Measurements from ENCODE around the gene C1orf21.

DNA sequence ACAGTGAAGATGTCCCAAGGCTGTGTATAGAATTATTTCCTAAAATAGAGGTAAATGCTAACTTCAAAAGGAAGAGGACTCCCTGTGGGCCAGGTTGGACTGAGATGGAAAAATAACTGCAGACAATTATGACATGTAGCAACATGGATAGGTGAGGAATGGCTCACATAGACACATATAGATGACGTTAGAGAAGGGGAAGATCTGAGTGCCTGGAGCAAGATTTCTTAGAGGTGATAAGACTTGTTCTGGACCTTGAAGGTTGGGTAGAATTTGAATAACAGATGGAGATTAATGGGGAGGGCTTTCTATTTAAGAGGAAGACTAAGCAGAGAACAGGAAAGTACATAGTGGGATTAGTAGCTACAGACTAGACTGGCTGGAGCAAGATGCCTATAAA is 76.9 kb downstream of the C1orf21 start:
- no peak for TF ChIP-seq ELF4 (IDR thresholded peaks at IDR 0.05)
- no peak for TF ChIP-seq ZNF384 (IDR thresholded peaks at IDR 0.05)
- no peak for TF ChIP-seq TARDBP (IDR thresholded peaks at IDR 0.05)
- TF ChIP-seq SP1 (IDR thresholded peaks at IDR 0.05), result no peak
- no peak for TF ChIP-seq ARNT (IDR thresholded peaks at IDR 0.05)
- TF ChIP-seq FOXM1 (IDR thresholded peaks at IDR 0.05; ENCODE audit: borderline replicate concordance), result no peak
- no peak for TF ChIP-seq CTBP1 (IDR thresholded peaks at IDR 0.05; ENCODE audit: borderline replicate concordance)
- no peak for TF ChIP-seq BHLHE40 (IDR thresholded peaks at IDR 0.05; ENCODE audit: borderline replicate concordance)
- TF ChIP-seq SUZ12 (IDR thresholded peaks at IDR 0.05), result no peak
- no peak for TF ChIP-seq NFRKB (IDR thresholded peaks at IDR 0.05)
- no peak for TF ChIP-seq FOXK2 (IDR thresholded peaks at IDR 0.05)

All from HEK293T (cell line).